DOHH2 (cell line): ENCODE results near the gene CD2BP2.
"Not testable (repeated sequence)": the region's sequence is repeated elsewhere in the genome, so short reads cannot be mapped to it uniquely, and the experiment has no call there.

Source experiments
- H3F3A ChIP-seq: fragments of 200-600 bp; sonication (generic), shearing (Covaris generic); 2 replicates; pipeline ENCODE4 v1.6.0; 2016; ENCODE audit warnings: antibody characterized with exemption, mild to moderate bottlenecking; ENCODE audit not compliant: control insufficient read depth, insufficient read depth
- H3K27ac ChIP-seq: fragments of 200-600 bp; sonication (generic); 2 replicates; pipeline ENCODE4 v1.5.1; 2014; ENCODE audit warnings: low read depth, mild to moderate bottlenecking, low read length, moderate library complexity
- H3K27me3 ChIP-seq: fragments of 200-600 bp; sonication (generic); 2 replicates; pipeline ENCODE4 v1.6.1; 2014; ENCODE audit warnings: mild to moderate bottlenecking, low read length, mixed read lengths; ENCODE audit not compliant: control insufficient read depth
- H3K36me3 ChIP-seq: fragments of 200-600 bp; sonication (generic); 2 replicates; pipeline ENCODE4 v1.6.1; 2014; ENCODE audit warnings: mild to moderate bottlenecking, low read length, moderate library complexity, mixed read lengths; ENCODE audit not compliant: control insufficient read depth
- H3K4me1 ChIP-seq: fragments of 200-600 bp; sonication (generic); 2 replicates; pipeline ENCODE4 v1.6.1; 2014; ENCODE audit warnings: mild to moderate bottlenecking, low read length, mixed read lengths; ENCODE audit not compliant: control insufficient read depth
- H3K4me2 ChIP-seq: fragments of 200-600 bp; sonication (generic); 2 replicates; pipeline ENCODE4 v1.6.0; 2014; ENCODE audit warnings: mild to moderate bottlenecking, low read length, moderate library complexity
- H3K4me3 ChIP-seq: fragments of 200-600 bp; sonication (generic); 2 replicates; pipeline ENCODE4 v1.5.1; 2014; ENCODE audit warnings: mild to moderate bottlenecking, low read length, mixed read lengths
- H3K79me2 ChIP-seq: fragments of 200-600 bp; sonication (generic); 2 replicates; pipeline ENCODE4 v1.6.1; 2014; ENCODE audit warnings: mild to moderate bottlenecking, low read length, mixed read lengths; ENCODE audit not compliant: control insufficient read depth
- H3K9me2 ChIP-seq: fragments of 200-600 bp; sonication (generic); replicated peaks from 2 replicates; pipeline ENCODE4 v1.6.1; 2014; ENCODE audit warnings: mild to moderate bottlenecking, low read length, mixed read lengths; ENCODE audit not compliant: control insufficient read depth
- H3K9me3 ChIP-seq: fragments of 200-600 bp; sonication (generic); 2 replicates; pipeline ENCODE4 v1.6.1; 2014; ENCODE audit warnings: antibody characterized with exemption, low read length, mixed read lengths; ENCODE audit not compliant: control insufficient read depth, insufficient read depth
- H4K20me1 ChIP-seq: fragments of 200-600 bp; sonication (generic); 2 replicates; pipeline ENCODE4 v1.6.0; 2014; ENCODE audit warnings: low read depth, mild to moderate bottlenecking, antibody characterized with exemption, low read length, moderate library complexity; ENCODE audit not compliant: control insufficient read depth, insufficient read depth
- CTCF ChIP-seq: fragments of 200-600 bp; sonication (generic); IDR thresholded peaks from one replicate; pipeline ENCODE4 v1.5.1; 2014; ENCODE audit warnings: antibody characterized with exemption, mild to moderate bottlenecking, low read depth, low read length; ENCODE audit not compliant: poor library complexity, severe bottlenecking
- EZH2phosphoT487 ChIP-seq: fragments of 200-600 bp; sonication (generic); IDR thresholded peaks from 2 replicates; pipeline ENCODE4 v1.6.1; 2017; ENCODE audit warnings: borderline replicate concordance, mild to moderate bottlenecking, antibody characterized with exemption, low read length, moderate library complexity, mixed read lengths

Gene CD2BP2

GRCh38 chr16:30341971-30342370 lies 13.1 kb downstream of the CD2BP2 start:
- peak overlapping the region; percentile 80 for H3K4me2 ChIP-seq
- TF ChIP-seq CTCF: peak; percentile 28

GRCh38 chr16:30340621-30341020 lies 14.5 kb downstream of the CD2BP2 start:
- H3K79me2 ChIP-seq: peaks cover 24% of the 10 kb centered on the region

More at GRCh38 chr16:30341971-30342370, 13.1 kb downstream of the CD2BP2 start:
- Histone ChIP-seq H3K4me1 (peaks cover 39% of the 10 kb centered on the region), H3K79me2 (peaks cover 19% of the 10 kb centered on the region), H3K4me3 (peak overlapping the region; percentile 72), H3K27ac (peak overlapping the region; percentile 69)
- H3K27me3 ChIP-seq, H3K9me3 ChIP-seq, H3F3A ChIP-seq, H3K9me2 ChIP-seq, H3K36me3 ChIP-seq, H4K20me1 ChIP-seq: not testable (repeated sequence)

GRCh38 chr16:30338715-30339114 lies 16.4 kb downstream of the CD2BP2 start:
- Histone ChIP-seq H3K4me1 (peaks cover 40% of the 10 kb centered on the region), H3K79me2 (peaks cover 34% of the 10 kb centered on the region)
- not testable (repeated sequence) for H3K4me3 ChIP-seq, H4K20me1 ChIP-seq, H3K4me2 ChIP-seq, H3K36me3 ChIP-seq, H3K9me2 ChIP-seq, H3K27ac ChIP-seq, H3K27me3 ChIP-seq, H3K9me3 ChIP-seq, H3F3A ChIP-seq

More at GRCh38 chr16:30340621-30341020, 14.5 kb downstream of the CD2BP2 start:
- H3K36me3 ChIP-seq: peaks cover 2% of the 10 kb centered on the region; the same call in 1 of the 2 replicates
- no peaks in the 10 kb centered on the region for H3K27me3 ChIP-seq
- H3K4me3 ChIP-seq: no peak overlapping the region
- no peak overlapping the region for H3K27ac ChIP-seq
- peaks cover 46% of the 10 kb centered on the region for H3K4me1 ChIP-seq
- no peak for TF ChIP-seq CTCF
- no peak for TF ChIP-seq EZH2phosphoT487
- H3K9me3 ChIP-seq: no peaks in the 10 kb centered on the region
- peaks cover 4% of the 10 kb centered on the region for H3F3A ChIP-seq
- H4K20me1 ChIP-seq: no peaks in the 10 kb centered on the region
- H3K9me2 ChIP-seq: no peaks in the 10 kb centered on the region
- H3K4me2 ChIP-seq: no peak overlapping the region

- H3K4me2 ChIP-seq, H3K27ac ChIP-seq, H3K27me3 ChIP-seq, H3K4me3 ChIP-seq, H3K36me3 ChIP-seq, H3K9me3 ChIP-seq, H4K20me1 ChIP-seq, H3F3A ChIP-seq, H3K9me2 ChIP-seq: not testable (repeated sequence)
- Histone ChIP-seq H3K79me2 (peaks cover 38% of the 10 kb centered on the region), H3K4me1 (peaks cover 33% of the 10 kb centered on the region)
Measured at GRCh38 chr16:30337964-30338357, 17.1 kb downstream of the CD2BP2 start.
